OCI-LY3 (cell line): ENCODE data around the gene SCN4A.

ENCODE experiments used
- EZH2phosphoT487 ChIP-seq: fragments of 200-600 bp; shearing (Covaris generic); IDR thresholded peaks from 2 replicates; pipeline ENCODE4 v1.6.1; 2018; ENCODE audit warnings: antibody characterized with exemption, mixed run types, low read depth
- TF ChIP-seq, protein P1 (sequence below): fragments of 200-600, 300-600 bp; sonication (generic); IDR thresholded peaks from 2 replicates; pipeline ENCODE4 v1.5.1; 2014; ENCODE audit warnings: antibody characterized with exemption, low read length, low read depth

DNA sequence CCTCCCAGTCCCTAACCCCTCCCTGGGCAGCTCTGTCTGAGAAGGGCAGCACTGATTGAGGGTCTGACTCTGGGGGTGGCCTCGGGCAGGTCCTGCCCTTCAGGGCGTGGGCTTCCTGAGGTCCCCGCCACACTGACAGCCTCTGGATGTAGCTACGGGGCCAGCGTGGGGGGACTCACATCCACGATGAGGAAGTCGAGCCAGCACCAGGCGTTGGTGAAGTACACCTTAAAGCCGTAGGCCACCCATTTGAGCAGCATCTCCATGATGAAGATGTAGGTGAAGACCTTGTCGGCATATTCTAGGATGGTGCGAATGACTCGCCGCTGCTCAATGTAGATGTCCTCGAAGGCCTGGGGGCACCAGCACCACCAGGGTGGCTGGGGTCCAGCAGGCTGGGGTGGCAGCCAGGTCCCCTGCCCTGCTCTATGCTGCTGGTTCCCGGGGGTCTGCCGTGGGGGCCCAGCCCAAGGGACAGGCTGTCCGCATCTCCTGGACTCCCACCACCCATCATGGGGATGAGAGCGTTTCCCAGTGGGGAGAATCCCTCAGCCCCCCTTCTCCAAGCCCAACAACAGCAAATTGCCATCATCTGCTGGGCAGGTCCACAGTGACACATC lies 24.9 kb downstream of the SCN4A start:
- TF ChIP-seq, protein P1, sequence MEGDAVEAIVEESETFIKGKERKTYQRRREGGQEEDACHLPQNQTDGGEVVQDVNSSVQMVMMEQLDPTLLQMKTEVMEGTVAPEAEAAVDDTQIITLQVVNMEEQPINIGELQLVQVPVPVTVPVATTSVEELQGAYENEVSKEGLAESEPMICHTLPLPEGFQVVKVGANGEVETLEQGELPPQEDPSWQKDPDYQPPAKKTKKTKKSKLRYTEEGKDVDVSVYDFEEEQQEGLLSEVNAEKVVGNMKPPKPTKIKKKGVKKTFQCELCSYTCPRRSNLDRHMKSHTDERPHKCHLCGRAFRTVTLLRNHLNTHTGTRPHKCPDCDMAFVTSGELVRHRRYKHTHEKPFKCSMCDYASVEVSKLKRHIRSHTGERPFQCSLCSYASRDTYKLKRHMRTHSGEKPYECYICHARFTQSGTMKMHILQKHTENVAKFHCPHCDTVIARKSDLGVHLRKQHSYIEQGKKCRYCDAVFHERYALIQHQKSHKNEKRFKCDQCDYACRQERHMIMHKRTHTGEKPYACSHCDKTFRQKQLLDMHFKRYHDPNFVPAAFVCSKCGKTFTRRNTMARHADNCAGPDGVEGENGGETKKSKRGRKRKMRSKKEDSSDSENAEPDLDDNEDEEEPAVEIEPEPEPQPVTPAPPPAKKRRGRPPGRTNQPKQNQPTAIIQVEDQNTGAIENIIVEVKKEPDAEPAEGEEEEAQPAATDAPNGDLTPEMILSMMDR: no peak
- TF ChIP-seq EZH2phosphoT487: no peak
